Kidney epithelial cell (primary cell): ENCODE measurements around the gene AKR1C1. TPM values are rescaled to one million over a fixed set of nuclear protein-coding genes. Genes with fewer than 3 reads are reported as not detected.
"Not testable (repeated sequence)": the region's sequence is repeated elsewhere in the genome, so short reads cannot be mapped to it uniquely, and the experiment has no call there.

ENCODE experiments used
- DNase-seq: peaks from one replicate; pipeline ENCODE4 v3.0.0-alpha.2; 2010; ENCODE audit warnings: low read depth
- H3K27me3 ChIP-seq: 2 replicates; pipeline ENCODE4 v1.6.0; 2011; ENCODE audit warnings: low read length; ENCODE audit not compliant: control insufficient read depth, insufficient read depth
- H3K36me3 ChIP-seq: 2 replicates; pipeline ENCODE4 v1.5.1; 2011; ENCODE audit warnings: low read length; ENCODE audit not compliant: control insufficient read depth, insufficient read depth
- H3K4me3 ChIP-seq: 2 replicates; pipeline ENCODE4 v1.5.1; 2011; ENCODE audit warnings: low read depth, mild to moderate bottlenecking, control low read depth, low read length
- CTCF ChIP-seq: IDR thresholded peaks from 2 replicates; pipeline ENCODE4 v1.5.1; 2011; ENCODE audit warnings: mild to moderate bottlenecking, moderate library complexity, low read length, control low read depth, inconsistent platforms; ENCODE audit not compliant: insufficient read depth, poor library complexity, severe bottlenecking
- total RNA-seq: library from RNA; depleted of rRNA; stranded (reverse); fragments of >200 nt; gene quantifications from 2 replicates; pipeline ENCODE4 v1.2.3, GENCODE V29; 2015

The AKR1C1 gene
- total RNA-seq, 1 donor from 2014 or later, result 1.2 TPM

GRCh38 chr10:4990217-4990616 lies 27.0 kb downstream of the AKR1C1 start:
- TF ChIP-seq CTCF, result no peak

GRCh38 chr10:4991463-4991862 lies 28.2 kb downstream of the AKR1C1 start:
- DNase-seq, H3K4me3 ChIP-seq, H3K36me3 ChIP-seq, H3K27me3 ChIP-seq: not testable (repeated sequence)

More at GRCh38 chr10:4990217-4990616, 27.0 kb downstream of the AKR1C1 start:
- H3K36me3 ChIP-seq, result no peaks in the 10 kb centered on the region
- no peak overlapping the region for H3K4me3 ChIP-seq
- no peak for DNase-seq
- no peaks in the 10 kb centered on the region for H3K27me3 ChIP-seq

GRCh38 chr10:4992564-4992963 lies 29.3 kb downstream of the AKR1C1 start:
- not testable (repeated sequence) for H3K4me3 ChIP-seq, H3K36me3 ChIP-seq, H3K27me3 ChIP-seq, DNase-seq

- not testable (repeated sequence) for H3K27me3 ChIP-seq, DNase-seq, H3K36me3 ChIP-seq, H3K4me3 ChIP-seq
These were observed 31.0 kb downstream of the AKR1C1 start for GRCh38 chr10:4994260-4994659.

GRCh38 chr10:4998671-4999070 lies 35.5 kb downstream of the AKR1C1 start:
- no peak for DNase-seq
- Histone ChIP-seq H3K36me3 (no peaks in the 10 kb centered on the region), H3K27me3 (no peaks in the 10 kb centered on the region), H3K4me3 (no peak overlapping the region)
- no peak for TF ChIP-seq CTCF

- DNase-seq, result no peak
- TF ChIP-seq CTCF, result no peak
- no peaks in the 10 kb centered on the region for H3K36me3 ChIP-seq
- H3K4me3 ChIP-seq, result no peak overlapping the region
- H3K27me3 ChIP-seq, result no peaks in the 10 kb centered on the region
These were observed 39.0 kb downstream of the AKR1C1 start for GRCh38 chr10:5002013-5002727.

- not testable (repeated sequence) for H3K27me3 ChIP-seq, H3K36me3 ChIP-seq, DNase-seq
- peak within 1 kb of the TSS; percentile 14 for H3K4me3 ChIP-seq
These were observed 40.2 kb downstream of the AKR1C1 start, which contains the start of gene AKR1C2 for GRCh38 chr10:5003127-5004029. Gene AKR1C2, minus strand, starts transcription at chr10:5003857. Its CDS starts 22 bp downstream, at chr10:5003835.

GRCh38 chr10:5004030-5004385 lies 40.8 kb downstream of the AKR1C1 start:
- H3K36me3 ChIP-seq, DNase-seq, H3K27me3 ChIP-seq, H3K4me3 ChIP-seq: not testable (repeated sequence)

GRCh38 chr10:5004501-5004900 lies 41.3 kb downstream of the AKR1C1 start:
- not testable (repeated sequence) for H3K27me3 ChIP-seq, DNase-seq, H3K4me3 ChIP-seq, H3K36me3 ChIP-seq

- DNase-seq, result not testable (repeated sequence)
These were observed 45.8 kb downstream of the AKR1C1 start for GRCh38 chr10:5008857-5009548.

GRCh38 chr10:5010043-5010442 lies 46.8 kb downstream of the AKR1C1 start:
- H3K27me3 ChIP-seq, H3K36me3 ChIP-seq, H3K4me3 ChIP-seq, DNase-seq: not testable (repeated sequence)

More at GRCh38 chr10:5008857-5009548, 45.8 kb downstream of the AKR1C1 start:
- H3K27me3 ChIP-seq, H3K4me3 ChIP-seq, H3K36me3 ChIP-seq: not testable (repeated sequence)
